Smooth muscle cell (in vitro differentiated cells): ENCODE results near the gene TNC. TPM values are rescaled to one million over a fixed set of nuclear protein-coding genes. Genes with fewer than 3 reads are reported as not detected.

ENCODE experiments used
- DNase-seq: peaks from one replicate; lab custom pipeline; 2025; ENCODE audit not compliant: unreplicated experiment; lab: John Stamatoyannopoulos, UW
- H2AFZ ChIP-seq: fragments of 200-600 bp; sonication (generic); 2 replicates; pipeline ENCODE4 v1.6.0; 2016; ENCODE audit warnings: antibody characterized with exemption, low read depth, mild to moderate bottlenecking
- H3F3A ChIP-seq: fragments of 200-600 bp; sonication (generic); 2 replicates; pipeline ENCODE4 v1.6.0; 2017; ENCODE audit warnings: antibody characterized with exemption, low read depth
- H3K27ac ChIP-seq: fragments of 200-600 bp; sonication (generic); 2 replicates; pipeline ENCODE4 v1.5.1; 2016; ENCODE audit warnings: low read depth, mild to moderate bottlenecking
- H3K27me3 ChIP-seq: fragments of 200-600 bp; sonication (generic); 2 replicates; pipeline ENCODE4 v1.6.1; 2016; ENCODE audit warnings: low read depth, mild to moderate bottlenecking
- H3K36me3 ChIP-seq: fragments of 200-600 bp; sonication (generic); 2 replicates; pipeline ENCODE4 v1.5.1; 2016; ENCODE audit warnings: low read depth
- H3K4me1 ChIP-seq: fragments of 200-600 bp; sonication (generic); 2 replicates; pipeline ENCODE4 v1.5.1; 2016; ENCODE audit warnings: low read depth
- H3K4me2 ChIP-seq: fragments of 200-600 bp; sonication (generic); 2 replicates; pipeline ENCODE4 v1.6.0; 2016; ENCODE audit warnings: mild to moderate bottlenecking
- H3K4me3 ChIP-seq: fragments of 200-600 bp; sonication (generic); 2 replicates; pipeline ENCODE4 v1.5.1; 2016; ENCODE audit warnings: mild to moderate bottlenecking
- H3K79me2 ChIP-seq: fragments of 200-600 bp; sonication (generic); 2 replicates; pipeline ENCODE4 v1.6.0; 2016; ENCODE audit warnings: low read depth, mild to moderate bottlenecking
- H3K9ac ChIP-seq: fragments of 200-600 bp; sonication (generic); 2 replicates; pipeline ENCODE4 v1.6.0; 2016; ENCODE audit warnings: low read depth
- H3K9me3 ChIP-seq: fragments of 200-600 bp; sonication (generic); replicated peaks from 2 replicates; pipeline ENCODE4 v1.5.1; 2016; ENCODE audit warnings: low read depth
- H4K20me1 ChIP-seq: fragments of 200-600 bp; sonication (generic); 2 replicates; pipeline ENCODE4 v1.6.0; 2016; ENCODE audit warnings: low read depth
- CTCF ChIP-seq: fragments of 200-600 bp; sonication (generic); IDR thresholded peaks from 2 replicates; pipeline ENCODE4 v1.5.1; 2017; ENCODE audit warnings: borderline replicate concordance, mild to moderate bottlenecking, antibody characterized with exemption; ENCODE audit not compliant: insufficient read depth, poor library complexity, severe bottlenecking
- WGBS: methylation state at CpG from one replicate; pipeline ENCODE4 v1.1.7; 2016; ENCODE audit warnings: low lambda C conversion rate; 5-methylcytosine and 5-hydroxymethylcytosine counted together
- polyA plus RNA-seq: library from polyadenylated mRNA; unstranded; fragments of >200 nt; fragmentation: Nextera tagmentation; extraction: Ambion mirVana; gene quantifications from 2 replicates; pipeline ENCODE4 v1.2.1, GENCODE V29; 2016
- total RNA-seq: library from RNA; depleted of rRNA; stranded (reverse); fragments of >200 nt; gene quantifications from 2 replicates; pipeline ENCODE4 v1.2.3, GENCODE V29; 2014

Gene TNC
- total and polyA plus RNA-seq, 2 experiments from 2014 or later = 567 to 581 TPM

GRCh38 chr9:115115117-115115880, 2.7 kb downstream of the TNC start:
- Histone ChIP-seq H2AFZ (no peak overlapping the region), H3K27ac (peak overlapping the region; percentile 85), H3K9ac (peak overlapping the region; percentile 53), H3F3A (peaks cover 10% of the 10 kb centered on the region), H3K4me2 (peak overlapping the region; percentile 84), H4K20me1 (no peaks in the 10 kb centered on the region), H3K9me3 (no peaks in the 10 kb centered on the region), H3K4me1 (peaks cover 28% of the 10 kb centered on the region), H3K79me2 (peaks cover 35% of the 10 kb centered on the region), H3K36me3 (no peaks in the 10 kb centered on the region), H3K27me3 (no peaks in the 10 kb centered on the region), H3K4me3 (peak overlapping the region; percentile 43)
- no peak for DNase-seq
- TF ChIP-seq CTCF = no peak
- 54% methylated on average over 2 of the region's 2 CpGs for WGBS

GRCh38 chr9:115114546-115114945, 3.4 kb downstream of the TNC start:
- Histone ChIP-seq H3K36me3 (no peaks in the 10 kb centered on the region), H3F3A (peaks cover 10% of the 10 kb centered on the region), H3K9ac (peak overlapping the region; percentile 53), H3K4me2 (peak overlapping the region; percentile 84), H2AFZ (no peak overlapping the region), H3K4me3 (no peak overlapping the region), H3K27ac (peak overlapping the region; percentile 85), H4K20me1 (no peaks in the 10 kb centered on the region), H3K79me2 (peaks cover 35% of the 10 kb centered on the region), H3K9me3 (no peaks in the 10 kb centered on the region), H3K4me1 (peaks cover 28% of the 10 kb centered on the region), H3K27me3 (no peaks in the 10 kb centered on the region)
- WGBS = 25% methylated on average over 2 of the region's 2 CpGs
- TF ChIP-seq CTCF = no peak
- DNase-seq = no peak

GRCh38 chr9:115114084-115114483, 3.9 kb downstream of the TNC start:
- Histone ChIP-seq H3K9ac (no peak overlapping the region), H3K4me1 (peaks cover 23% of the 10 kb centered on the region), H3K9me3 (no peaks in the 10 kb centered on the region), H2AFZ (no peak overlapping the region), H3K36me3 (no peaks in the 10 kb centered on the region), H3F3A (peaks cover 10% of the 10 kb centered on the region), H3K27me3 (no peaks in the 10 kb centered on the region), H3K4me2 (peak overlapping the region; percentile 84), H4K20me1 (no peaks in the 10 kb centered on the region), H3K4me3 (no peak overlapping the region), H3K79me2 (peaks cover 35% of the 10 kb centered on the region), H3K27ac (peak overlapping the region; percentile 85)
- WGBS = 74% methylated on average over 4 of the region's 4 CpGs
- DNase-seq = no peak
- TF ChIP-seq CTCF = no peak

- H3K27ac ChIP-seq = peak overlapping the region; percentile 32
- no peaks in the 10 kb centered on the region for H3K27me3 ChIP-seq
- no peak for DNase-seq
- H3K9ac ChIP-seq = no peak overlapping the region
- peaks cover 10% of the 10 kb centered on the region for H3F3A ChIP-seq
- H3K79me2 ChIP-seq = peaks cover 41% of the 10 kb centered on the region
- H3K36me3 ChIP-seq = no peaks in the 10 kb centered on the region
- no peaks in the 10 kb centered on the region for H4K20me1 ChIP-seq
- TF ChIP-seq CTCF = no peak
- peaks cover 17% of the 10 kb centered on the region for H3K4me1 ChIP-seq
- peak overlapping the region; percentile 45 for H3K4me2 ChIP-seq
- no peak overlapping the region for H3K4me3 ChIP-seq
- no peak overlapping the region for H2AFZ ChIP-seq
- no peaks in the 10 kb centered on the region for H3K9me3 ChIP-seq
- 42% methylated on average over 4 of the region's 4 CpGs for WGBS
These were observed 6.1 kb downstream of the TNC start for GRCh38 chr9:115111874-115112273.
